GM19468 (cell line): ENCODE measurements around the gene VPS45.

ENCODE experiments used
- ATAC-seq: cut with Tn5 transposase; IDR thresholded peaks from one replicate; pipeline ENCODE4 v1.9.1; 2021; ENCODE audit warnings: mild to moderate bottlenecking, moderate library complexity, moderate number of reproducible peaks; ENCODE audit not compliant: unreplicated experiment; ENCODE audit errors: extremely low read depth

The VPS45 gene

GRCh38 chr1:150068109-150068435 is 496 bp downstream of the VPS45 start:
- ATAC-seq = no peak

DNA sequence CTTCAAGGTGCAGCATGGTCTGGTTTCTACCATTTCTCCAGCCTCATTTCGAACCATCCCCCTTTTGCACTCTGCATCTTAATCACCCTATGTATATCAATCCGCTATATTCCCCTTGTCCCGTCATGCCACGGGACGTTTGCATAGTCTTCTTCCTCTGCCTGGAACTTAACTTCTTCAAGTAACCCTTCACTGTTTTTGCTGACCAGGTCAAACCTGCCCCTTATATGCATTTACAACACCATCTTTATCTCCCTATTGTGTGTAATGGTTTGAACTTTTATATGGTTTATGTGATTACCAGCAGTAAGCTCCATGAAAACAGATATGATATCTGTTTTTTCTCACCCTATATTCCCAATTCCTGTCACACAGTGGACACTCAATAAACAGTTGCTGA is 2.3 kb downstream of the VPS45 start:
- ATAC-seq = no peak

DNA sequence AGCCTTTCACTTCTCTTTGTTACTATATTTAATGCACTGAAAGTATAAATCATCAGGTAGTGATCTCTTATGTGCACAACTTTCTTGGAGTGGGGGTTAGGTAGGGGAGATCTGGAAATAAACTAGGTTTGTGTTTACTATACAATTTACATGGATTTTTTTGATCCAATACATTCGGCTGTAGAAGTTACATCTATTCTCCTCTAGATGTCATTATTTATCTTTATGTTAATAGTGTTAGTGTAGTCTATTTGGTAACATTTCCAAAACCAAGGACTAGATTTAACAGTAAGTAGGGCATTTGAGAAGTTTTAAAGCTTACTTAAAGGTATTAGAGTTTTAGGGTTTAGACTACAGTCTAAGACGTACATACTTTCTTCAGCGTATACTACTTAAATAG is 5.4 kb downstream of the VPS45 start:
- no peak for ATAC-seq

DNA sequence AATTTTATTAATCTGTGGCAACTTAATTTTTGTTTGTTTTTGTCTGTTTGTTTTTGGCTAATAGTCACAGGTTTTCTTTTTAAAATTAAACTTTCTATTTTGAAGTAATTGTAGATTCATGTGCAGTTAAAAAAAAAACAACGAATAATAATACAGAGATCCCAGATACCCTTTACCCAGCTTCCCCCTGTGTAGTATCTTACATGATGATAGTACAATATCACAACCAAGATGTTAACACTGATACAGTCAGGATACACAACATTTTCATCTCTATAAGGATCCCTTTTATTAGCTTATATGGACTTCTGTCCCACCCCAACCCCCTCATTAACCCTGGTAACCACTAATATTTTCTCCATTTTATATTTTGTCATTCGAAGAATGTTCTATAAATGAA is 5.9 kb downstream of the VPS45 start:
- ATAC-seq = no peak

DNA sequence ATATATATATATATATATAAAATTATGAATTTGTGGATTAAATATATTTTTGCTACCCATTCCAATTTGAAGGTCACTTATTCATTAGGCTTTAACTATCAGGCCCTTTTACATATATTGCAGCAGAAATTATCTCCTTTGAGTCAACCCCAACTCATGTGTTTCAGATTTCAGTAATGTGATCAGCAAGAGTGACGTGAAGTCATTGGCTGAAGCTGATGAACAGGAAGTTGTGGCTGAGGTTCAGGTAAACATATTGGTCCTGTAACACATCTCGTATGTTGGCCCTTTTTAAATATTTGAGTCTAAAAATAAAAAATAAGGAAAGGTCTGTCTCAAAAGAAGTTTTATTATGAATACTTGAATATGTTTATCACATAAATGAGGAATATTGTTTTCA is 8.5 kb downstream of the VPS45 start:
- no peak for ATAC-seq

DNA sequence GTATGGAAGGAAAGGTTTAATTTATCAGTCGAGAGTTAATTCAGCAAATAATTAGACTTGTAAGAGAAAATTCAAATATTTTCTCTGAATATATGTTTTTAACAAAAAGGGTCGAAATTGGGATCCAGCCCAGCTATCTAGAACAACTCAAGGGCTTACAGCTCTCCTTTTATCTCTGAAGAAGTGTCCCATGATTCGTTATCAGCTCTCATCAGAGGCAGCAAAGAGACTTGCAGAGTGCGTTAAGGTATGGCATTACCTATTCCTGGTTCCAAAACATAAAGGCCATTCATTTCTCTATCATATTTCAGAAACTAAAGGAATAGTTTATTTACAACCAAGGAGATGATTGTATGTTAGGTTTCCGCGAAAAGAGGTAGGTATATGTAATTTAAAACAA is 9.4 kb downstream of the VPS45 start:
- no peak for ATAC-seq

DNA sequence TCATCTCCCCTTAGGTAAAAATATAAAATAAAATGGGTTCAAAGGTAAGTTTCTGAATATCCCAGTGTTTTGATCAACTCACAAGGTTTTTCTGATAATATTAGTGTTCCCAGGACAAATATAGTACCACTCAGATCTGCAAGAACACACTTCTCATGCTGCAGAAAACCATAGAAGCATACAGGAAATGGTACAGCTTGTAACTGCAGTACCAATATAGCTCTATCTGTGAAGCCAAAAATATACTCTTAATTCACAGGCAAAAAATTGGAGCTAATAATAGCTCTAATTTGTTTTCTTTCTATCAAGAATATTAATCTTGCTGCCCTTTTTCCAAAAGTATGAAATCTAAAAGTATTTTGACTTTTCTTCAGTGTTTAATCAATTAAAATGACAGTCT is 13.2 kb downstream of the VPS45 start:
- no peak for ATAC-seq

DNA sequence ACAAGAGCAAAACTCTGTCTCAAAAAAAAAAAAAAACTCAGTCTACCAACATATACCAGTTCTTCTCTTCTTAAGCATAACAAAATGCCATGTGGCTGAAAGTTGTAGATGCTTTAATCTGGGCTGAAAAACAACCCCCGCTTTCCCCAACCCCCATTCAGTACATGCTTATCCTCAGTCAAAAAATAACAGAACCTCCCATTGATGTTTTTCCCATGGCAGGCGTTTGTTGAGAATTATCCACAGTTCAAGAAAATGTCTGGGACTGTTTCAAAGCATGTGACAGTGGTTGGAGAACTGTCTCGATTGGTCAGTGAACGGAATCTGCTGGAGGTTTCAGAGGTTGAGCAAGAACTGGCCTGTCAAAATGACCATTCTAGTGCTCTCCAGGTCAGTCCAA is 14.9 kb downstream of the VPS45 start:
- ATAC-seq = no peak

- no peak for ATAC-seq
Measured at GRCh38 chr1:150083907-150084306, 16.3 kb downstream of the VPS45 start.

DNA sequence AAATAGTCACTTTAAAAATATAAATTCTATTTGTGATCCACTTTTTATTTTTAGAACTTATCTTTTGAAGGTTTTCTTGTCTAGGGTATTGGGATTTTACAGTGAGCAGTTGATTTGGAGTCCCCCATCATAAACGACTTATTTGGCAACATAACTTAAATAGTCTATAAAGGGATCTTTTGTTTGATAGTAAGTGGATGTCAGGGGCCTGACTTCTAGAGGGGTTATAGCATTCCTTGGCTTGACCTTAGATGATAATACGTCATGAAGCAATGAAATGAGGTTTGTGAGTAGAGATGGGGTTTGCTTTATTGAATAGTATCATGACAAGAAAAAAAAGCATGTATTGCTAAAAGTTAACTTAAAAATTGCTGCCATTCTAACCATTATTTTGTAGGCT is 17.8 kb downstream of the VPS45 start:
- no peak for ATAC-seq

DNA sequence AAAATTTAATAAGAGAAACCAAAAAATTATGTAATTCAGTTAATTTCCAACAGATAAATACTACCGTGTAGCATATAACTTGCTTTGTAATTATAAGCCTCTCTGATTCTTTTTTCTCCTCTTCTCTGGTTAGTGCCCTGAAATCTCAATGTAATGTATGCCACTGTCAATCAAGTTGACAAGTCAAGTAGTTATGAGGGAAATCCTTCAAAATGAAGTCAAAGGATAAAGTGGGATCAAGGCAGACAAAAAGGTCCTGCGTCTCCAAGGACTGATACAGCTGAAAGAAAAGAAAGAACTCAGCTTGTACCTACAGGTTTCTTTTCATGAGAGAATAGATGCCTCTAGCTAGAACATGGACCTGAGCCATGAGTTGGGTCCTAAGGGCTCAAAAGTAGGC is 19.8 kb downstream of the VPS45 start:
- no peak for ATAC-seq

GRCh38 chr1:150089846-150090520 is 22.4 kb downstream of the VPS45 start:
- ATAC-seq = no peak

GRCh38 chr1:150092180-150092791 is 24.7 kb downstream of the VPS45 start:
- no peak for ATAC-seq

DNA sequence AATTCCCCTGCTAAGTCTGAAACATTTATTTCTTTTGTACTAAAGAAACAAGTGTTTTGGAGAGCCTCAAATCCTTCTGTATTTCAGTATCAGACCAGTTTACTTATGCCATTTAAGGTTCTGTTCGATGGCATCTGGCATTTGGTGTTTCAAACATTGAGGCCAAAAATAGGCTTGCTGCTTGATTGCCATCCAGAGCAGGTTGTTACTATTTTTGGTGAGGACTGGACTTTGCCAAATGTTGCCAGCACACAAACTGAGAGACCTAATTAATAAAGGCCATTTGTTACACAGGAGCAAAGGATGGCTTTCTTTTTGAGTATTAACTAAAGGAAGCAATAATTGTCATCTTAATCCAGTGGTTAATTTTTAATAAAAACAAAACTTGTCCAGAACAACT is 26.2 kb downstream of the VPS45 start:
- ATAC-seq = no peak

GRCh38 chr1:150094734-150095265 is 27.2 kb downstream of the VPS45 start:
- ATAC-seq = no peak

- ATAC-seq = no peak
Measured at GRCh38 chr1:150102986-150103385, 35.4 kb downstream of the VPS45 start.

- no peak for ATAC-seq
Measured at GRCh38 chr1:150106341-150106740, 38.8 kb downstream of the VPS45 start.

- ATAC-seq = no peak
Measured at GRCh38 chr1:150109586-150109985, 42.0 kb downstream of the VPS45 start.

GRCh38 chr1:150110116-150110515 is 42.5 kb downstream of the VPS45 start:
- ATAC-seq = no peak

DNA sequence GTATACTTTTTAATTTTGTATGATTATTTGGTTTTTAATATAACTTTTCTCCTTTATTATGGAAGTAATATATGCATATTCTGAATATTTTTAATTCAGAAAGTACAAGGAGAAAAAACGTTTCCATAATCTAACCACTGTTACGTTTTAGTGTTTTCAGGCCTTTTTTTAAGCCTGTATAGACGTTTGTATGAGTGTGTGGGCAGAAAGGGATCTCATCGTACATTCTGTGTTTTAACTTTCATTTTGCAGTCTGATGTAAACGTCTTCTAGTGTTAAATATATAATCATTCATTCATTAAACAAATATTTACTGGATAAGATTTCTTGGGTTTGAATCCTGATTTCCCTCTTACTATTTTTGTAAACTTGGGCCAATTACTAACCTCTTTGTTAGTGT is 44.1 kb downstream of the VPS45 start:
- no peak for ATAC-seq

DNA sequence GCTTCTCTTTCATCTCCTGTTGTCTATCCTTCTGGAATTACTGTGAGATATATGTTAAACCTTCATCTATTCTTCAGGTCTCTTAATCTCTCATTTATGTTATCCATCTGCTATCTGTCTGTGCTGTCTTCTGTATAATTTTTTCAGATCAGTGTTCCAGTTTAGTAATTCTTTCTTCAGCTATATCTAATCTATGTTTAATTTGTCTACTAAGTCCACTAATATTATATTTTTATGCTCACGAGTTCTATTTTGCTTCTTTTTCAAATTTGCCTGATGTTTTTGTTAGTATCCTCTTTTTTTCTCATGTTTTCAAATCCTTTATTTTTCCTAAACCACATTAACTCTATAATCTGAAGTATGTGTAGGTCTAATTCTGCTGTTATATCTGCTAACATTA is 47.5 kb downstream of the VPS45 start:
- no peak for ATAC-seq

GRCh38 chr1:150118716-150119115 is 51.1 kb downstream of the VPS45 start:
- ATAC-seq = no peak
